Measurements from ENCODE around the gene PNPLA6.

GRCh38 chr19:7516878-7517277 is 18.6 kb upstream of the PNPLA6 start:
- TF ChIP-seq CTCF (conservative IDR thresholded peaks at IDR 0.05; ENCODE audit: low read depth, low read length), result no peak
- no peak for TF ChIP-seq MAZ (IDR thresholded peaks at IDR 0.05; ENCODE audit: borderline replicate concordance, low read depth, low read length)
- TF ChIP-seq POLR2A (IDR thresholded peaks at IDR 0.05; ENCODE audit: low read depth, low read length), result no peak
- no peak for TF ChIP-seq MAFK (IDR thresholded peaks at IDR 0.05; ENCODE audit: low read depth, low read length)
- TF ChIP-seq CEBPB (IDR thresholded peaks at IDR 0.05; ENCODE audit: low read depth, low read length), result no peak
- no peak for TF ChIP-seq BHLHE40 (IDR thresholded peaks at IDR 0.05; ENCODE audit: low read depth, low read length)
- no peak for TF ChIP-seq SMC3 (IDR thresholded peaks at IDR 0.05; ENCODE audit: low read depth, low read length)
- TF ChIP-seq USF2 (IDR thresholded peaks at IDR 0.05; ENCODE audit: low read depth, low read length), result no peak
- no peak for TF ChIP-seq ELK1 (IDR thresholded peaks at IDR 0.05; ENCODE audit: borderline replicate concordance, low read depth, low read length)
- TF ChIP-seq FOS (IDR thresholded peaks at IDR 0.05; ENCODE audit: low read depth, low read length), result no peak
- TF ChIP-seq RAD21 (IDR thresholded peaks at IDR 0.05; ENCODE audit: low read length), result no peak
- TF ChIP-seq MXI1 (IDR thresholded peaks at IDR 0.05; ENCODE audit: borderline replicate concordance, low read depth, low read length), result no peak
